Smooth muscle cell (in vitro differentiated cells): ENCODE results near the gene CCDC188. TPM values are rescaled to one million over a fixed set of nuclear protein-coding genes. Genes with fewer than 3 reads are reported as not detected.

Experiments
- DNase-seq: peaks from one replicate; lab custom pipeline; 2025; ENCODE audit not compliant: unreplicated experiment; lab: John Stamatoyannopoulos, UW
- H2AFZ ChIP-seq: fragments of 200-600 bp; sonication (generic); 2 replicates; pipeline ENCODE4 v1.6.0; 2016; ENCODE audit warnings: antibody characterized with exemption, low read depth, mild to moderate bottlenecking
- H3F3A ChIP-seq: fragments of 200-600 bp; sonication (generic); 2 replicates; pipeline ENCODE4 v1.6.0; 2017; ENCODE audit warnings: antibody characterized with exemption, low read depth
- H3K27ac ChIP-seq: fragments of 200-600 bp; sonication (generic); 2 replicates; pipeline ENCODE4 v1.5.1; 2016; ENCODE audit warnings: low read depth, mild to moderate bottlenecking
- H3K27me3 ChIP-seq: fragments of 200-600 bp; sonication (generic); 2 replicates; pipeline ENCODE4 v1.6.1; 2016; ENCODE audit warnings: low read depth, mild to moderate bottlenecking
- H3K36me3 ChIP-seq: fragments of 200-600 bp; sonication (generic); 2 replicates; pipeline ENCODE4 v1.5.1; 2016; ENCODE audit warnings: low read depth
- H3K4me1 ChIP-seq: fragments of 200-600 bp; sonication (generic); 2 replicates; pipeline ENCODE4 v1.5.1; 2016; ENCODE audit warnings: low read depth
- H3K4me2 ChIP-seq: fragments of 200-600 bp; sonication (generic); 2 replicates; pipeline ENCODE4 v1.6.0; 2016; ENCODE audit warnings: mild to moderate bottlenecking
- H3K4me3 ChIP-seq: fragments of 200-600 bp; sonication (generic); 2 replicates; pipeline ENCODE4 v1.5.1; 2016; ENCODE audit warnings: mild to moderate bottlenecking
- H3K79me2 ChIP-seq: fragments of 200-600 bp; sonication (generic); 2 replicates; pipeline ENCODE4 v1.6.0; 2016; ENCODE audit warnings: low read depth, mild to moderate bottlenecking
- H3K9ac ChIP-seq: fragments of 200-600 bp; sonication (generic); 2 replicates; pipeline ENCODE4 v1.6.0; 2016; ENCODE audit warnings: low read depth
- H3K9me3 ChIP-seq: fragments of 200-600 bp; sonication (generic); replicated peaks from 2 replicates; pipeline ENCODE4 v1.5.1; 2016; ENCODE audit warnings: low read depth
- H4K20me1 ChIP-seq: fragments of 200-600 bp; sonication (generic); 2 replicates; pipeline ENCODE4 v1.6.0; 2016; ENCODE audit warnings: low read depth
- CTCF ChIP-seq: fragments of 200-600 bp; sonication (generic); IDR thresholded peaks from 2 replicates; pipeline ENCODE4 v1.5.1; 2017; ENCODE audit warnings: borderline replicate concordance, mild to moderate bottlenecking, antibody characterized with exemption; ENCODE audit not compliant: insufficient read depth, poor library complexity, severe bottlenecking
- WGBS: methylation state at CpG from one replicate; pipeline ENCODE4 v1.1.7; 2016; ENCODE audit warnings: low lambda C conversion rate; 5-methylcytosine and 5-hydroxymethylcytosine counted together
- polyA plus RNA-seq: library from polyadenylated mRNA; unstranded; fragments of >200 nt; fragmentation: Nextera tagmentation; extraction: Ambion mirVana; gene quantifications from 2 replicates; pipeline ENCODE4 v1.2.1, GENCODE V29; 2016
- total RNA-seq: library from RNA; depleted of rRNA; stranded (reverse); fragments of >200 nt; gene quantifications from 2 replicates; pipeline ENCODE4 v1.2.3, GENCODE V29; 2014

CCDC188 gene
- total and polyA plus RNA-seq, 2 experiments from 2014 or later: not detected

DNA sequence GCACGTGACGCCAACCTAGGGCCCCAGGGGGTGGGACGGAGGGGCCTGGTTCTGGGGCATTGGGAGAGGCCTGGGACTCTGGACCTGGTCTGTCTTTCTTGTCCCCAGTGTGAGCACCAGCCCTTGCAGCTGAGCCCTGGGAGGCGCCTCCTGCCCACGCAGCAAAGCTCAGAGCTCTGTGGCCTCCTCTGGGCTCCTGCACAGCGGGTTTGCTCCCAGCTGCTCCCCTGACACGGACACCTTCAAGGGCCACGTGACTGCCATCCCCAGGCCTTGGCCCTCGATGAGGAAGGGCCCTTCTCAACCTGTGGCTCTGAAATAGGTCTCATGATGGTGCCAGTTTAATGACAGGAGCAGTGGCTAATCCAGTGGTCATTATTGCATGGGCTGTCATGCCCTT is 31.5 kb upstream of the CCDC188 start:
- no peak for TF ChIP-seq CTCF
- Histone ChIP-seq H3K4me2 (no peak overlapping the region), H3F3A (no peaks in the 10 kb centered on the region), H3K27ac (no peak overlapping the region), H3K36me3 (no peaks in the 10 kb centered on the region), H4K20me1 (no peaks in the 10 kb centered on the region), H3K79me2 (no peaks in the 10 kb centered on the region), H3K27me3 (no peaks in the 10 kb centered on the region), H3K4me3 (no peak overlapping the region), H2AFZ (no peak overlapping the region), H3K9ac (no peak overlapping the region), H3K9me3 (no peaks in the 10 kb centered on the region), H3K4me1 (no peaks in the 10 kb centered on the region)
- no peak for DNase-seq
- WGBS: 73% methylated on average over 6 of the region's 9 CpGs

GRCh38 chr22:20181884-20182236 is 31.0 kb upstream of the CCDC188 start:
- Histone ChIP-seq H2AFZ (no peak overlapping the region), H3K79me2 (no peaks in the 10 kb centered on the region), H3K36me3 (no peaks in the 10 kb centered on the region), H3K27ac (no peak overlapping the region), H3K4me1 (no peaks in the 10 kb centered on the region), H3K9me3 (no peaks in the 10 kb centered on the region), H3K9ac (no peak overlapping the region), H3F3A (no peaks in the 10 kb centered on the region), H3K4me3 (no peak overlapping the region), H4K20me1 (no peaks in the 10 kb centered on the region), H3K27me3 (no peaks in the 10 kb centered on the region), H3K4me2 (no peak overlapping the region)
- TF ChIP-seq CTCF: no peak
- 91% methylated on average over 18 of the region's 18 CpGs for WGBS
- no peak for DNase-seq

DNA sequence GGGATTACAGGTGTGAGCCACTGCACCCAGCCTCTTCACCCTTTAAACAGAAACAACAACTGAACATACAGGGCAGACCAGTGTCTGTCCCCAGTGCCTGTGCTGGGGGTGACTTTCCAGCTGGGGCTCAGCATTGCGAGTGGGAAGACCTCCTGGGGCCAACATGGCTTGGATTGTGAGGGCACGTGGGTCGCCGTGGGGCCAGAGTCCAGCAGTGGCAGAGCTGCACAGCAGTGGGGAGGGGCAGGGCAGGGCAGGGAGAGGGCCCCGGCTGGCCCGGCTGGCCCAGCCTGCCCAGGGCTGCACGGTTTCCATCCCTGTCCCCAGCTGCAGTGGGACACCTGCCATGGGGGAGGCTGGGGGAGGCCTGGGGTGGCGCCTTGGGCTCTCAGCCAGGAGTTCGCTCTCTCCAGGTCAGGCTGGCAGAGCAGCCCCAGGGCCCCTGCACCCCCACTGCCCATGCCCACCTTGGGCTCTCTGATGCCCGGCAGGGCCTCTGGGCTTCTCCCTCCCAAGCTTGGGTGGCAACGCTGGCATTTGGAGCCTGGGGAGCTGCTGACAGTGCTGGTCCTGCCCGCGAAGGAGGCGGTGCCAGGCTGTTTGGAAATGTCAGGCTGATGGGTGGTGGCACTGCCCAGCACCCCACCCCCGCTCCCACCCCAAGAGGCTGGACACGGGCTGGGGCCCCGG is 30.5 kb upstream of the CCDC188 start:
- H3K9ac ChIP-seq: no peak overlapping the region
- TF ChIP-seq CTCF: no peak
- H3K27me3 ChIP-seq: no peaks in the 10 kb centered on the region
- H2AFZ ChIP-seq: no peak overlapping the region
- no peak overlapping the region for H3K4me2 ChIP-seq
- H4K20me1 ChIP-seq: no peaks in the 10 kb centered on the region
- WGBS: 94% methylated on average over 14 of the region's 17 CpGs
- no peak for DNase-seq
- H3K4me1 ChIP-seq: no peaks in the 10 kb centered on the region
- no peak overlapping the region for H3K4me3 ChIP-seq
- no peaks in the 10 kb centered on the region for H3F3A ChIP-seq
- no peak overlapping the region for H3K27ac ChIP-seq
- no peaks in the 10 kb centered on the region for H3K36me3 ChIP-seq
- no peaks in the 10 kb centered on the region for H3K9me3 ChIP-seq
- H3K79me2 ChIP-seq: no peaks in the 10 kb centered on the region

- H3K79me2 ChIP-seq: no peaks in the 10 kb centered on the region
- H3K9ac ChIP-seq: no peak overlapping the region
- no peaks in the 10 kb centered on the region for H3F3A ChIP-seq
- H3K27ac ChIP-seq: no peak overlapping the region
- H3K4me3 ChIP-seq: no peak overlapping the region
- H3K4me1 ChIP-seq: no peaks in the 10 kb centered on the region
- H2AFZ ChIP-seq: no peak overlapping the region
- H4K20me1 ChIP-seq: no peaks in the 10 kb centered on the region
- H3K27me3 ChIP-seq: no peaks in the 10 kb centered on the region
- no peak overlapping the region for H3K4me2 ChIP-seq
- WGBS: 82% methylated on average over 8 of the region's 8 CpGs
- no peak for DNase-seq
- no peaks in the 10 kb centered on the region for H3K9me3 ChIP-seq
- TF ChIP-seq CTCF: no peak
- no peaks in the 10 kb centered on the region for H3K36me3 ChIP-seq
Measured at GRCh38 chr22:20180640-20181039, 29.8 kb upstream of the CCDC188 start.
